Measurements from ENCODE around the gene MSX2.

MSX2 gene

DNA sequence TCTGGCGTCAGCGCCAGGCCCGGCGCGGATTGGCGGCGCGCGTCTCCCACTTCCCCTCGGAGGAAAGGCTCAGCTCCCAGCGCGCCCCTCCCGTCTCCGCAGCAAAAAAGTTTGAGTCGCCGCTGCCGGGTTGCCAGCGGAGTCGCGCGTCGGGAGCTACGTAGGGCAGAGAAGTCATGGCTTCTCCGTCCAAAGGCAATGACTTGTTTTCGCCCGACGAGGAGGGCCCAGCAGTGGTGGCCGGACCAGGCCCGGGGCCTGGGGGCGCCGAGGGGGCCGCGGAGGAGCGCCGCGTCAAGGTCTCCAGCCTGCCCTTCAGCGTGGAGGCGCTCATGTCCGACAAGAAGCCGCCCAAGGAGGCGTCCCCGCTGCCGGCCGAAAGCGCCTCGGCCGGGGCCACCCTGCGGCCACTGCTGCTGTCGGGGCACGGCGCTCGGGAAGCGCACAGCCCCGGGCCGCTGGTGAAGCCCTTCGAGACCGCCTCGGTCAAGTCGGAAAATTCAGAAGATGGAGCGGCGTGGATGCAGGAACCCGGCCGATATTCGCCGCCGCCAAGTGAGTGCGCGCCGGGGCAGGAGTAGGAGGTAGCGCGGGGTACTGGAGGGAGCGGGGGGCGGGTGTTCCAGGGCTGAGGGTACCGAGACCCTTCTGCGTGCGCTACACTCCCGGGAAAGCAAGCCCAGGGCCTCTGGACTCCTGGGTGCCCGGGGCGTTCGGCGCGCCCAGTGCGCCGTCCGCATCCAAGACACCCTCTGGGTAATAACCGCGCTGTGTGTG is at the start of gene MSX2:
Gene MSX2 (plus strand): TSS at position 99 of the 777 bp plus-strand sequence. CDS start 78 bp downstream, at position 177.
- FAIRE-seq = no peak

DNA sequence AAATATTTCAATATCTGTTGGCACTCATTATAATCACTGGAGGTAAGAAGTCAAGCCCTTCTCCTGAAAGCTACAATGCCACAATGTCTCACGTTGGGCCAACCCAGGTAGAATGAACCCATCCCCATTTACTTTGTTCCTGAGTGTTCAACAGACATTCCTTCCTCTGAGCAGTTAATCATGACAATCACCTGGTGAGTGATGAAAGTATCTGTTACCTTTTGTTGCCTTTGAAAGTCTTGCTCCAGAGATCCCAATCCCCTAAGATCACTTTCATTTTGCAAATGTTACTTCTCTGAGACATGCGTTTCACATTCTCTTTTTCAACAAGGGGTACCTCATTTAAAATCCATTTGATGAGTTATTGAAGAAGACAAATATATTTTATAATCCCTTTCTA is 49.3 kb upstream of the MSX2 start:
- FAIRE-seq = no peak

DNA sequence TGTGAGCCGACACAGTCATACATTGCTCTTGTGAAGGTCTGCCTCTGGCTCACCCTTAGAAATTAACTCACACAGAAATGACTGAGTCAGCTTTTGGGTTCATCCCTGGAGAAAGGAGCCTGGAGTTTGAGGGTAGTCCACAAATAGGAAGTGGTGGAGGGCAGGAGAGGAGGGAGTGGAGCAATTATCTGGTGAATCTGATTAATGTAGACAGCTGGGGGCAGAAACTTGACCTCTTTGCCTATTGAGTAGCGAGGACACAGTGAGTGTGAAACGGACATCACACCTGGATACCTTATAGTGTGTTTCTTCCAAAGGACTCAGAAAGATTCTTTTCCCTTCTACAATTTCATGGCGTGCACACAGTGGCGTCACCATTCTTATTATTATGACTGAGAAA is 48.5 kb upstream of the MSX2 start:
- FAIRE-seq = no peak

DNA sequence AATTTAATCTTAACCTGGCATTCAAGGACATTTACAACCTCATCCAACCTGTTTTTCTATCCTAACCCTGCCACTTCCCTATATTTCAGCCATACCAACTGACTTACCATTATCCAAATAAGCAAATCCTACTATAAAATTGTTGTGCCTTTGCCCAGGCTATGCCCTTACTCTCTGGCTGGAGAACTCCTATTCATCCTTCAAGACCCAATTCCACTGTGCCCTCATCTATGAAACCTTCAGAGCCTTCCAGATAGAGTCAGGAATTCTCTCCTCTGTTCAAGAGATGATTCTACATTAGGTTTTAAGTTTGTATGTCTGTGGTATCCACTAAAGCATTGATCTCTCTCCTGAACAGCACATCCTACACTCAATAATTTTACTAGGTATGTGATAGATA is 46.3 kb upstream of the MSX2 start:
- no peak for FAIRE-seq

DNA sequence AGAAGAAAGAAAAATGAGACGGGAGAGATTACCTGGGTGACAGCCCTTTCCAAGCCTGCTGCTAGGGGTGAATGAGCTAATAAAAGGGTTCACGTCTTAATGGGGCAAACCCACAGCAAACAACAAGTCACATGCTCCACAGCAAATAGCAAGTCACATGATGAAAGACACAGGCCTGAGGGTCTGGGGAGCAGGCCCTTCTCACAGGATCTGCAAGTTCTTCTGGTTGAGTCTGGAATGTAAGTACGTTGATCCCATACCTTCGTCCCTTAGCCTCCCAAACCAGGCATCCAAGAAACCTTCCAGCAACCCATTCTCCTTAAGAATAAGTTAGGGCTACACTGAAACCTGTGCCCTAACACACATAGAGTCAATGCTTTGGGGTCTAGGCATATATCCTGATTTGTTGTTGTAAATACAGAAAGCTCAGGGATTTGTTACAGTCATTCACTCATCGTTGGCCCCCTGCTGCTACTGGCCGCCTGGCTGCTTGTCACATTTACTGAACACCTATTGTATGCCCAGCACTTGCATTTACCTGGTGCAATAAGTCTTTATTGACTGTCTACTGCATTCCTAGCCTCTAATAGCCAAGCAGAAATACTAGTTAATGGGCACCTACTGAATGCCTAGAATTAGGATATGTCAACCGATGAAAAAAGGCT is 43.3 kb upstream of the MSX2 start:
- FAIRE-seq = no peak

DNA sequence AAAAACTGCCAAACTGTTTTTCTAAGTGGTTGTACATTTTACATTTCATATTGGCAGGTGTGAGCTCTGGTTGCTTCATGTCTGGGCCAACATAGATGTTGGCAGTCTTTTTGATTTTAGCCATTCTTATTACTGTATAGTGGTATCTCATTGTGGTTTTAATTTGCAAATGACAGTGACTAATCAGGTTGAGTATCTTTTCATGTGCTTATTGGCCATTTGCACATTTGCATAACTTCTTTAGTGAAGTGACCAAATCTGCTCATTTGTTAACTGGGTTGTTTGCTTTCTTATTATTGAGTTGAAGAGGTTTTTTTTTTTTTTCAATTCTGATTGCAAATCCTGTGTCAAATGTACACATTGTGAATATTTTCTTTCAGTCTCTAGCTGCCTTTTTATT is 36.9 kb upstream of the MSX2 start:
- FAIRE-seq = no peak

DNA sequence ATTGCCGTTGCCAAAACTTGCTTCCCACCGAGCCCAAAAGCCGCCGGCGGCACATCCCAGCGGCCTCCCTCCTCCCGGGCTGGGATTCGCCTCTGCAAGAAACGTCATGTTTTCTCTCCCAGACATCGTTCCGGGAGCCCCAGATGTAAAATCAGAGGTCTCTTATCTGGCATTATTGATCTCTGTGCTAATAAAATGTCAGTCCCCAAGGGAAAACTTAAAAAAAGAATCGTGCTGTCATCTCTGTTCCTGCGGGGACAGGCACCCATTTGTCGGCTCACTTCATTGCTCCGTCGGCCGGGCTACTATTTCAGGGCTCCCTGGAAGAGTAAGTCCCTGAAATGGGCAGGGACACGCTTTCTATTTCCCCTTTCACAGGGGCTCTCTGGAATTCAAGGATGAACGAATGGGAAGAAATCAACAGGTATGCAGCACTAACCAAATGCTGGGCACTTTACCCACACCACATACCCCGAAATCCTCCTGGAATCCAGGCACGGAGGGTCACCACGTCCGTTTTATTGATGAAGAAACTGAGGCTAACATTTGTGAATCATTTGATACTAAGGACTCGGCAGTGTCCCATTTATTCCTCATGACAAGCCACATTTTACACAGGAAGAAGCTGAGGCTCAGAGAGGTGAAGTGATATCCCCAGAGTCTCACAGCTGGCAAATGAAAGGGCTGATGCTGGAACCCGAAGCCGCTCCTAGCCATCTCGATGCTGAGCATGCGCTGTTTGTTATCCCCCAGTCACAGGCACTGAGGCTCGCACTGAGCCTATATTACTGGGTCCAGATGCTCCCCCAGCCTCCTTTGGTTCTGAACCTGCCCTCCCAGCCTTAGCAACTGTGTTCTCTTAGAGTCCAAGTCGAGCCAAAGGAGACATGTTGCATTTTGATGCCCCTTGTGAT is 35.7 kb upstream of the MSX2 start:
- no peak for FAIRE-seq

DNA sequence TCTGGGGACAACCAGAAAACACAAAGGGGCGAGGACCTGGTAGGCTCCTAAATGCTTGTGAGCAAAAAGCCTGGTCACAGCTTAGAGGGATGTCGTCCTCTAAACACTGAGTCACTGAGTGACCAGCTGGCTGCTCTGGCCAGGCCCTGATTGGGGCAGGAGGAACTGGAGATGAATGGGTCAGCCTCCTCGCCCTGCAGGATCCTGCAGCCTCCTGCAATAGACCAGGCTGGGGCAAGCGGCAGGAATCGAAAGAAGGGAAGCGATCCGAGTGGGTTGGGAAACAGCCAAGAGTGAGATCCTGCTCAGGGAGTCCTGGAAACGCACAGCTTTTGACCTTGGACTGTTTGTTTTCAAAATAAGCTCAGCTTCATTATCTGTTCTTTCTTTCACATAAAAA is 34.1 kb upstream of the MSX2 start:
- FAIRE-seq = no peak

DNA sequence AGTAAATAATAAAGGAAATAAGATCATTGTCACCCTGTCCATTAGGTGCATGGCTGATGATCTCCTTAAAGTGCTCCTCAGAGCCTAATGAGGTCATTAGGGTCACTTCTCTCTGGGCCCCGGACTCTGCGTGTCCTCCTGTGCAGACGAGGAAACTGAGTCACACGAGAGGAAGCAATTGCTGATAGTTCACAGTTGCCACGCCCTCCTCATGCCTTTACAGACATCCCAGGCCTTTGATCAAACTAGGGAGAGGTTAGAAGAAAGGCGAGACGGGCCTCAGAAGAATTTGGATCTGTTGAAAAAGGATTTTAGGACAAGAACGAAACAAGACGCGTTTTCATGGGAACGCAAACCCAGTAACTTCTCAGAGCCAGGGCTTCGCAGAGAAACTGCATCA is 32.0 kb upstream of the MSX2 start:
- no peak for FAIRE-seq

DNA sequence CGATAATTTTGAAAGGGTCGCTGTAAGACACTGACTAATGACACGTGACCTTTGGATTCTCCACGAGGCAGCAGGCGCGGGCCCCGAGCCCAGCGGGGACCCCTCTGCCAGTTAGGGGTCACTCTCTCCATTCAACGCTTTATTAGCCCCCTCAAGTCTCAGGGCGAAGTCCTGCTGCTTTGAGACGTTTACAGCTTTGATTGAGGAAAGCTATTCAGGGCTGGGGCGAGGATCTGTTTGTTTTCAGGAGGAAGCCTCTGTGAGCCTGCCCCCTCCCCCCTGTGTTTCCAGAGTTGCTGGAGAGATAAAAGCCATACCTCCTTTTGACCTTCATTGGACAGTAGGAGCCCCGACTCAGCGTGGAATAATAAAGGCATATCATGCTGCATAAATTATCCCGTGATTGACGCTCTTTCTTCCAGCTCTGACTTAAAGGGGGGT is 31.4 kb upstream of the MSX2 start:
- FAIRE-seq = no peak

DNA sequence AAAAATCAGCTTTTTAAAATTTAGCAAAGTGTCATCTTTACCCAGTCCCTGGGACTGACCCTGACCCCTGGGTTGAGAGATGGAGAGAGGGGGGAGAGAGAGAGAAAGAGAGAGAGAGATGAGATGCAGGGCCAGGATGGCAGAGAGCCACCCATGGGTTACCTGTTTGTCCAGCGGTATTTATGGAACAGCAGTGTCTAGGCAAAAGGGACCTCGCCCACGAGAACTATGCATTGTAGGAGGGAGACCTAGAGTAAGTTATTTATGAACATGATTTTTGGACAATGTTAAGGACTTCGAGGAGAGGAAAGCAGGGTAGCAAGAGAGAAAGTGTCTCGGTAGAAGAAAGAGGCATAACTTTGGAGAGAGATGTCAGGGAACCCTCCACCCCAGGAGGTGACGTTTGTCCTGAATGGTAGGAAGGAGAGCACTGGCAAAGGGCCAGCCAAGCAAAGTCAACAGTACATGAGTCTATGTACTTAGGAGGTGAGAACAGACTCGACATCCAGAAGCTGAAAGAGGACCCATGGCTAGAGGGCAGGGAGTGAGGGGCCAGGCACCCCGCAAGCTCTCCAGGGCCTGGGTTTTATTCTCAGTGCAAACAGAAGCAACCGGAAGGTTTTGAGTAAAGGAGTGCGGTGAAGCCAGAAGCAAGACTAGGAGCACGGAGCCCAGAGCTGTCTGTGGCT is 30.5 kb upstream of the MSX2 start:
- FAIRE-seq = no peak

DNA sequence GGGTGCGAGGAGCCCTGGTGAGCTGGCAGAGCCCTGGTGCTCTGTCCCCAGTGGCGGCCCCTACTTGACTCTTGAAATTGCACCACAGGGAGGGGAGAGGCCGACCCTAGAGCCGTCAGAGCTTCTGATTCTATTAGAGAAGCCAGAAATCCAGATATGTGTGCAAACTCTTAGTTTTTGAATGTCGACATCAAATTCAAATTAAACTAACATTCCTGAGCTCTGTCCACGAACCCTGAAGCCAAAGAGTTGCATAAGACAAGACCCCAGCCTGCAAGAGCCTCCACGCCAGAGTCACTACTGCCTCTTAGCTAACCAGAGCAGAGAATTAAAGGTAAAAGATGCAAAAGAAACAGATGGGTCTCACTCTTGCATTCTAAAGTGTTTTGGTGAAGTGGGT is 29.8 kb upstream of the MSX2 start:
- no peak for FAIRE-seq

DNA sequence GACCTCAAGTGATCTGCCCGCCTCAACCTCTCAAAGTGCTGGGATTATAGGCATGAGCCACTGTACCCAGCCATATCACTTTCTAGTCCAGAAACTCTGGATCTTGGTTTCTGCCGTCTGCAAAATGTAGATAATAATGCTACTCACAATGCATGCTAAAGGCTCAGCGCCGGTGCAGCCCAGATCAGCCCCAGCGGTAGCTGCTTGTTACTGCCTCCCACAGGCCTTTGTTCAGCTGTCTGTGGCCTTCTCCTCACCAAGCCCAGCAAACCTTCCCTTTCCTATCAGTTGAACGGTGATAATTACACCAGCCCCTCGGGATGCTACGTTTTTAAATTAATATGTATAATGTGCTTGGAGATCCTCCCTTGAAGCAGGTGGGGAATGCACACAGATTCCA is 26.2 kb upstream of the MSX2 start:
- no peak for FAIRE-seq

DNA sequence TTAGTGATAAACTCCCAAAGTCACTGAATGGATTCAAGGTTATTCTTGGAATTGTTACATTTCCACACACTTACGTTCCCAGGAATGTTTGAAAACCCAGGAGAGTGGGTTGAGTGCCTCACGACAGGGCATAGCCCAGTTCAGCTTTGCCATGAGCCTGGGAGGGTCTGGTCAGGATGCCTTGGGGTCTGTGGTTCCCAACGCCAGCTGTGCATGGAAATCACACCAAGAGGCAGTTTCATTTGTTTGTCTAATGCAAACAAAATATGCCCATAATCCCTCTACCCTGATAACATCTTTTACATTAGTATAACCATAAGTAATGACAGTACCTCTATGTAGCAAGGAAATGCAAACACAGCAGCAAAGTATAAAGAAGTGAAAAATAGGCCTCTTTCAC is 25.3 kb upstream of the MSX2 start:
- no peak for FAIRE-seq

DNA sequence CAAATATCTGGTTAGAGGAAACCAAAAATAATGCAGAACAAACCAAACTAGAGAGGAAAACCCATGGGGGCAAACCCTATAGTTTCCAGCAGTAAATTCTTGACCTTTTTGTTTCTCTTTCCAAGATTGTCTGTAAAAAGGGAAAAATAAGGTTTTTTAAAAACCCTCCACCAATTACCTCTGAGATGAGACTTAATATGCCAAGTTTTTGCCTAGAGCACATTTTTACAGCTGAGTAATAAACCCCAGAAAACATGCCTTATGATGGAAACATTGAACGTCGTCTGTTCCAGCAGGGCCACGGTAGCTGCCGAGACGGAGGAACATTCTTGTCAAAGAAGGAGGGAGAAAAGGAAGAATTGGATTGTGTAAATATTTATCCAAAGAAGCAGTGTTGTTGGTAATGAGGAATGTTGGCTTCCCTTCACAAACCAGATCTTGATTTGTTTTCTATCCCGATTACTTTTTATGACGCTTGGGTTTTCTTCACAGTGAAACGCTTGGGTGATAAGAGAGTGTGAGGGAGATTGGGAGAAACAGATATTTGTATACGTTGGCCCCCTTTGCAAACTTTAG is 17.3 kb upstream of the MSX2 start:
- no peak for FAIRE-seq

DNA sequence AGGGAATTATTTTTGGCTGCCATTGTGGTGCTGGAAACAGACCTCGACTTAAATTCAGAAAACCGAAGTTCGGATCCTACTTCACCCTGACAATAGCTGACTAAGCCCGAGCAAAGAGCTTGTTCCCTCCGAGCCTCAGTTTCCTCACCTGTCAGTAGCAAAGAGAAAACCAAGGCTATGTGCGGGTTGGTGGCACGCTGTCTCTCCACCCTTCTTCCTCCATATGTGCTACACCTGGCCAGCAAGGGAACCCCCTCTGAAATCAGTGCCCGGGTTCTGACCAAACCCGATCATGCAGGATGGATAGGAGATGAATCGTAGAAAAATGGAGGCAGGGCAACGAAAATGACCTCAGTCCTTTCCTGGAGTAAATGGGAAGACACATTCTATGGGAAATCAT is 16.7 kb upstream of the MSX2 start:
- FAIRE-seq = no peak

DNA sequence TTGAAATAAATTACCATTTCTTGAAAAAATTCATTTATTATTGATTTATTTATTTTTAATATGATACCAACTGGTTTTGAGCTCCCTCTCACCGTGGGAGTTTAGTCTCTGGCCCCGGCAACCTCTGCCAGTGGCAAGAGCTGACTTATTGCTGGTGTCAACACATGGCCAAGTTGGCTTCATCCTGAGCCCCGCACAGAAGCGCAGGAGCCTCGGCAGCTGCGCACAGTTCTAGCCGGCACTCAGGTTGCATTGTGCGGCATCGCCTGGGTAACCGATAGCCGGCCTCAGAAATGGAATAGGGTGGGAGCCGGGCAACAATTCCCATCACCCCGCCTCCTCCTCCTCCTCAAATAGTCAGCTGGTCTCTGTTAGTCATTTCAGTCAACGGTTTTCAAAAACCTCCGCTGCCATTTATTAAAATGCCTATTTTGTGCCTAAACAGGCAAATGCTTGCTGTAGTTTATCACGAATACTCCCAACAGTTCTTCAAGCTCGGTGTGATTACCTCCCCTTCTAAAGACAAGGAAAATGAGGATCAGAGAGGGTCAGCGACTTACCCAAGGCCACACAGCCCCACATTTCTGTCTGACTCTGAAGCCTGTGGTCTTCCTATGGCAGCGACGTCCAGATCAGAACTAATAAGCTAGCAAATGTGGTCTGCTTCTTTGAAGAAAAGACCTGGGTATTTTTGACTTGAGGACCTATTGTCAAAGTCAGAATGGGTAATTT is 15.7 kb upstream of the MSX2 start:
- no peak for FAIRE-seq

DNA sequence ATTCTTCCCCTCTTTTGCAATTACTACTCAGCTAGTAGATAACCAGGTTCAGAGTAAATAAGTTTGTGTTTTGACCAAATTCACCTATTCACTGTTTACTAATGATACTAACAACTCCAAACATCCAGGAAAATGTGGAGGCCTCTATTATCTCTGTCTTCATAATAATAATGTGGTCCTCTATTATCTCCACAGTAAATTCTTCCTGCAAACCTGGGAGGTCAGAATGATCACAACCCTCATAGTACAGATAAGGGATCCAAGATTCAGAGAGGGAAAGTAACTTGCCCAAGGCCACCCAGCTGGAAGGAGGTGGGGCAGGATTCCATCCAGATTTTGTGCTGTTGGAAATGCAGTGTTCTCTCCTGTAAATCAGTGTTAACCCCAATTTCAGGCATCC is 9.6 kb upstream of the MSX2 start:
- no peak for FAIRE-seq

DNA sequence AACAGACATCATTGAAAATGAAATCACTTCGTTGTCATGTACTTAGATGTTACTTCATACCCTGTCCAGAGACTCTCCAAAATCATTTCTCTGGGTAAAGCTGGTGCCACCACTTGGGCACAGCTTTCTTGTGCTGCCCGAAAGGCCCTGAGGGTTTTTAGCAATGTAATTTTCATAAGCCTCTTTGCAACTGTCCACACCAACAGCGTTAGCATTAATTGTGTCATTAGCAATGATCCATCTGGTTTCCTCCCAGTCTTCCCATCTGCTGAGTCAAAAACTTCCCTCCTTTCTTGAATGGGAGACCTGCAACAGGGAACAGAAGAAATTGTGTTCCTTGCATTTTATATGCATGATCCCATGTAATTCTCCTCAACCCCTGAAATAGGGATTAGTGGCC is 8.6 kb upstream of the MSX2 start:
- no peak for FAIRE-seq

DNA sequence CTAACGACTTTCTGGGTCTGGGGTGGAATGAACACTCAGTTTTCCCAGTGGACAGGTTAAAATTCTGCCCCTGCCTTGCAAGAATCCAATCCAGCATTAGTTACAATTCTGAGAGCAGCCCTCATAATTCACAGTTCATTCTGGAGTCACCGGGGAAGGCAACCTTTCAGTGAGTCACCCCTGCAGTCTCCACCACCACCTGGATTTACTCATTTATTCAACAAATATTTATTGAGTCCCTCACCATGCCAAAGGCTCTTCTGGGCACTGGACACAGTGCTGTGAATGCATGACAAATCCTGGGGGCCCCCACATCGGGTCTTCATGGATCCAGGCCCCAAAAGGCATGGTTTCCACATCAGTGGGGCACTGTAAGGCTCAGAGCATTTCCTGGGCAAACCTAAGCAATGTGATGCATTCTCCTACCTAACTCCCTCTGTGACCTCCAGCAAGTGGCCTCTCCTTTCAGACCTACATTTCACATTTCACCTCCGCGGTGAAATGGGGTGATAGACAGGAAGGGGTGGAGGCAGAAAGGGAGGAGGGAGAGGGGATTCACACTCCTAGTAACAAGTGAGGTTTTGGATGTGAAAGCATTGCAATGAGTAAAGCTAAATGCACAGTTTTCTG is 6.4 kb upstream of the MSX2 start:
- no peak for FAIRE-seq

DNA sequence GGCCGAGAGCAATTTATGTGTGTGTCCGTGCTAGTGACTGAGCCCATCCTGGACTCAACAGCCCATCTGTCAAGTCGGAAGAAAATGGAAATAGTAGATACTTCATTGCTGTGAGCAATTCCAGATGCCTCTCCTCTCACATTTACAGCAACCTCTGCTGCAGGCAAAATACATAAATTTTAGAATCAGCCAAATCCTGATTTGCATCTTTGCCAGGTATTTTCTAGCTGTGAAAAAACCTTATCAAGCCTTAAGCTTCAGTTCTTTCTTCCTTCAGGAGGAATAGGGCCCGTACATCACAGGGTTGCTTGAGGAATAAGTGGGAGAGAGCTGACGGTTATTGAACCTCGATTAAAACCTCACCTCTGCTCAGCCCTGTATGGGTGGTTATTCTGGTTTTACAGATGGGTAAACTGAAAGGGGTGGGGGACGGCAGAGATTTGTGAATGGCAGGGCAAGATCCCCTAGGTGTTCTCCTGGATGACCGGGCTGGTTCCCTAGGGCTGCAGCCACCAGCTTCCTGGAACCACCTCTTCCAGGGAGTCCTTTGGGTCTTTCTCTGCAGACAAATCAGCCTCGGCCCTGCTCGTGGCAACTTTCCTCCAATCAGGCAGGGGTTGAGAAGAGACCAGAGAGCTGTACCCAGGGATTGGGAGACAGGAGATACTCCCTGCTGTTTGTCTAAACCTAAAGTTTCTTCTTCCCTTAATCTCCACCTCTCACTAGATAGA is 5.3 kb upstream of the MSX2 start:
- no peak for FAIRE-seq

All from islet of Langerhans (tissue), 1 donor.